Bronchial epithelial cell (primary cell): ENCODE measurements around the gene RXFP2. TPM values are rescaled to one million over a fixed set of nuclear protein-coding genes. Genes with fewer than 3 reads are reported as not detected.

Source experiments
- DNase-seq: peaks from one replicate; pipeline ENCODE4 v3.0.0-alpha.2; 2010; ENCODE audit warnings: low read depth
- FAIRE-seq: peaks from 2 replicates; lab custom pipeline; 2011; peaks lifted over from hg19 to GRCh38; lab: Jason Lieb, UNC
- H3K27me3 ChIP-seq: 2 replicates; pipeline ENCODE4 v1.5.1; 2011; ENCODE audit warnings: low read length; ENCODE audit not compliant: control insufficient read depth, insufficient read depth
- H3K36me3 ChIP-seq: 2 replicates; pipeline ENCODE4 v1.5.1; 2011; ENCODE audit warnings: low read length; ENCODE audit not compliant: control insufficient read depth, insufficient read depth
- H3K4me3 ChIP-seq: 2 replicates; pipeline ENCODE4 v1.5.1; 2011; ENCODE audit warnings: mild to moderate bottlenecking, low read depth, low read length, control low read depth
- total RNA-seq: library from RNA; depleted of rRNA; stranded (reverse); fragments of >200 nt; gene quantifications from 2 replicates; pipeline ENCODE4 v1.2.1, GENCODE V29; 2014
- TF ChIP-seq, protein P1 (sequence below): IDR thresholded peaks from 2 replicates; pipeline ENCODE4 v1.5.1; 2011; ENCODE audit warnings: mild to moderate bottlenecking, moderate library complexity, low read length, control low read depth, inconsistent platforms; ENCODE audit not compliant: insufficient read depth, severe bottlenecking

RXFP2 gene
- total RNA-seq, 1 donor from 2014 or later = not detected

DNA sequence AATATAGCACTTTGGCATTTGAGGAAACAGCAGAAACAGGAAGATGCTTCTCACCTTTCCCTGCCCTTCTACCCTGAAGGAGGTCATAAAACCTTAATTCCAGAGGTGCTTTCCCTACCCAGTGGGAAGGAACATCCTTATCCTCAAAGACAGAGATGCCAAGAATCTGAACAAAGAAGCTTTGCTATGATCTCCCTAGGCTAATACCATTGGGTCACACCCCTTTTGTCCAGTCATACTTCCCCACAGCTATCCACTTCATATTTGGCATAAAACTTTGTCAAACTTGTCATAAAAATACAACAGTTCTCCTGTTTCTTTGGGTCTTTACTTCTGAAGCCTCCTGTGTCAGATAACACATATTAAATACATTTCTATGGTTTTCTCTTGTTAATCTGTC lies 21.7 kb upstream of the RXFP2 start:
- Histone ChIP-seq H3K4me3 (no peak overlapping the region), H3K36me3 (no peaks in the 10 kb centered on the region), H3K27me3 (no peaks in the 10 kb centered on the region)
- no peak for FAIRE-seq
- DNase-seq = no peak
- TF ChIP-seq, protein P1, sequence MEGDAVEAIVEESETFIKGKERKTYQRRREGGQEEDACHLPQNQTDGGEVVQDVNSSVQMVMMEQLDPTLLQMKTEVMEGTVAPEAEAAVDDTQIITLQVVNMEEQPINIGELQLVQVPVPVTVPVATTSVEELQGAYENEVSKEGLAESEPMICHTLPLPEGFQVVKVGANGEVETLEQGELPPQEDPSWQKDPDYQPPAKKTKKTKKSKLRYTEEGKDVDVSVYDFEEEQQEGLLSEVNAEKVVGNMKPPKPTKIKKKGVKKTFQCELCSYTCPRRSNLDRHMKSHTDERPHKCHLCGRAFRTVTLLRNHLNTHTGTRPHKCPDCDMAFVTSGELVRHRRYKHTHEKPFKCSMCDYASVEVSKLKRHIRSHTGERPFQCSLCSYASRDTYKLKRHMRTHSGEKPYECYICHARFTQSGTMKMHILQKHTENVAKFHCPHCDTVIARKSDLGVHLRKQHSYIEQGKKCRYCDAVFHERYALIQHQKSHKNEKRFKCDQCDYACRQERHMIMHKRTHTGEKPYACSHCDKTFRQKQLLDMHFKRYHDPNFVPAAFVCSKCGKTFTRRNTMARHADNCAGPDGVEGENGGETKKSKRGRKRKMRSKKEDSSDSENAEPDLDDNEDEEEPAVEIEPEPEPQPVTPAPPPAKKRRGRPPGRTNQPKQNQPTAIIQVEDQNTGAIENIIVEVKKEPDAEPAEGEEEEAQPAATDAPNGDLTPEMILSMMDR = no peak

GRCh38 chr13:31719214-31719613 lies 20.1 kb upstream of the RXFP2 start:
- no peaks in the 10 kb centered on the region for H3K27me3 ChIP-seq
- TF ChIP-seq, protein P1 = no peak
- H3K36me3 ChIP-seq = no peaks in the 10 kb centered on the region
- no peak overlapping the region for H3K4me3 ChIP-seq
- FAIRE-seq = no peak
- no peak for DNase-seq

DNA sequence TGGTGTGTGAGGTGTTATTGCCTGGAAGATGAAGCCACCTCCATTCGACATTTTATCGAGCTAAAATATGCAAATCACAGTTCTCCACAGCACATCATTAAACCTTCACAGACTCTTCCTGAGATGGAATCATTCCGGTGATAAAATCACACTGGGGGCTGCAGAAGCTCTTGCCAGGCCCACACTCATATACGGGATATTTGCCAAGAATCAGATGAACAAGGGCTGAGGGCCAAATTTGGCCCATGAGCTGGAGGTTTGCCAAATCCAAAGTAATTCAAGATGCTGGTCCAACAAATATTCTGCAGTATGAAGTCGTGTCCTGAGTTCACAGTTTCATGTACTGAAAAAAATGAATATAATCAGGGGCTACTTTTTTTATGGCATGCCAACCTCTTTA lies 16.7 kb upstream of the RXFP2 start:
- FAIRE-seq (no peak), DNase-seq (no peak)
- H3K27me3 ChIP-seq = no peaks in the 10 kb centered on the region
- TF ChIP-seq, protein P1 = no peak
- H3K4me3 ChIP-seq = no peak overlapping the region
- H3K36me3 ChIP-seq = no peaks in the 10 kb centered on the region

GRCh38 chr13:31725841-31726240 lies 13.5 kb upstream of the RXFP2 start:
- no peaks in the 10 kb centered on the region for H3K36me3 ChIP-seq
- H3K4me3 ChIP-seq = no peak overlapping the region
- TF ChIP-seq, protein P1 = no peak
- H3K27me3 ChIP-seq = no peaks in the 10 kb centered on the region
- DNase-seq (no peak), FAIRE-seq (peak; percentile 50)

GRCh38 chr13:31731921-31732320 lies 7.4 kb upstream of the RXFP2 start:
- TF ChIP-seq, protein P1 = no peak
- no peak for DNase-seq
- Histone ChIP-seq H3K27me3 (no peaks in the 10 kb centered on the region), H3K36me3 (no peaks in the 10 kb centered on the region), H3K4me3 (no peak overlapping the region)
- FAIRE-seq = no peak

- no peak overlapping the region for H3K4me3 ChIP-seq
- DNase-seq (no peak), FAIRE-seq (no peak)
- no peaks in the 10 kb centered on the region for H3K27me3 ChIP-seq
- TF ChIP-seq, protein P1 = no peak
- H3K36me3 ChIP-seq = no peaks in the 10 kb centered on the region
Observed at GRCh38 chr13:31733066-31733465, 6.3 kb upstream of the RXFP2 start.
